ENCODE measurements around the gene GPR15LG.

The GPR15LG gene

DNA sequence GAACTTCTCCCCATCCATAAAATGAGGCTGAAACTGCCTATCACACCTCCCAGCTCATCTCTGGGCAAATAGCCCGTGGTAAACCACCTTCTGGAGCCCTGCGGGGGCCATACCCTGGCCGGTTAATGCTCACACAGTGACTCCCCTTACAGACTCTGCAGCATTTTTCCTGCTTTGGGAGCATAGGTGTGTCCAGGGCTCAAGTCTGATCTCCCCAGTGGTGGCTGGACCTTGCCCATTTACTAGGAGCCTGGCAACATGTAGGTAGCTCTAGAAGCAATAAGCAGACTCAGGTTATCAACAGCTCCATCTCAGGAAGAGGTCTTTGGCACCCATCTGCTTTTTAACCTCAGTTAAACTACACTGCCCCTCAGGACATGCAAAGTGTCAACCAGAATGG is 15.2 kb downstream of the GPR15LG start (continued):
- TF ChIP-seq, protein P1, sequence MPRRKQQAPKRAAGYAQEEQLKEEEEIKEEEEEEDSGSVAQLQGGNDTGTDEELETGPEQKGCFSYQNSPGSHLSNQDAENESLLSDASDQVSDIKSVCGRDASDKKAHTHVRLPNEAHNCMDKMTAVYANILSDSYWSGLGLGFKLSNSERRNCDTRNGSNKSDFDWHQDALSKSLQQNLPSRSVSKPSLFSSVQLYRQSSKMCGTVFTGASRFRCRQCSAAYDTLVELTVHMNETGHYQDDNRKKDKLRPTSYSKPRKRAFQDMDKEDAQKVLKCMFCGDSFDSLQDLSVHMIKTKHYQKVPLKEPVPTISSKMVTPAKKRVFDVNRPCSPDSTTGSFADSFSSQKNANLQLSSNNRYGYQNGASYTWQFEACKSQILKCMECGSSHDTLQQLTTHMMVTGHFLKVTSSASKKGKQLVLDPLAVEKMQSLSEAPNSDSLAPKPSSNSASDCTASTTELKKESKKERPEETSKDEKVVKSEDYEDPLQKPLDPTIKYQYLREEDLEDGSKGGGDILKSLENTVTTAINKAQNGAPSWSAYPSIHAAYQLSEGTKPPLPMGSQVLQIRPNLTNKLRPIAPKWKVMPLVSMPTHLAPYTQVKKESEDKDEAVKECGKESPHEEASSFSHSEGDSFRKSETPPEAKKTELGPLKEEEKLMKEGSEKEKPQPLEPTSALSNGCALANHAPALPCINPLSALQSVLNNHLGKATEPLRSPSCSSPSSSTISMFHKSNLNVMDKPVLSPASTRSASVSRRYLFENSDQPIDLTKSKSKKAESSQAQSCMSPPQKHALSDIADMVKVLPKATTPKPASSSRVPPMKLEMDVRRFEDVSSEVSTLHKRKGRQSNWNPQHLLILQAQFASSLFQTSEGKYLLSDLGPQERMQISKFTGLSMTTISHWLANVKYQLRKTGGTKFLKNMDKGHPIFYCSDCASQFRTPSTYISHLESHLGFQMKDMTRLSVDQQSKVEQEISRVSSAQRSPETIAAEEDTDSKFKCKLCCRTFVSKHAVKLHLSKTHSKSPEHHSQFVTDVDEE (CRISPR knock-in tag; IDR thresholded peaks at IDR 0.05): no peak
- TF ChIP-seq TOX (CRISPR knock-in tag; IDR thresholded peaks at IDR 0.05; ENCODE audit: borderline replicate concordance) (no peak), ISL1 (CRISPR knock-in tag; IDR thresholded peaks at IDR 0.05) (no peak), ZNF70 (CRISPR knock-in tag; IDR thresholded peaks at IDR 0.05) (no peak)

DNA sequence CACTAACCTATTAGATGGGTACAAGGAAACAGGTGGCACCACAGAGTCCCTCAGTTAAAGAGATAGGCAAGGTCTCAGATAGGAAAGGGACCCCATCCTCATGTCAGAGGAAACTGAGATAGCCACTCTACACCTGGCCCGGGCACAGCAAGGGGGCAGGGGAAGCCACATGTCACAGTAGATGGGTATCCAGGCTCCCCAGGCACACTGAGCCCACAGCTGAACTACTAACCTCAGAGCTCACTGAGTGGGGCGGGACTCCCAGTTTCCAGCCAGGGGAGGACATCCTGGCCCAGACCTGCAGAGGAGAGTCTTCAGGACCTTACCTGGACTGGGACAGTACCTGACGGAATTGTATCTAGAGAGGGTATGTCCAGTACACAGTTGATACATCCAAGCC is 17.0 kb downstream of the GPR15LG start:
- TF ChIP-seq RARB (CRISPR knock-in tag; IDR thresholded peaks at IDR 0.05): no peak
- no peak for TF ChIP-seq ZNF565 (CRISPR knock-in tag; conservative IDR thresholded peaks at IDR 0.05; ENCODE audit: low read depth)
- TF ChIP-seq, protein P2, sequence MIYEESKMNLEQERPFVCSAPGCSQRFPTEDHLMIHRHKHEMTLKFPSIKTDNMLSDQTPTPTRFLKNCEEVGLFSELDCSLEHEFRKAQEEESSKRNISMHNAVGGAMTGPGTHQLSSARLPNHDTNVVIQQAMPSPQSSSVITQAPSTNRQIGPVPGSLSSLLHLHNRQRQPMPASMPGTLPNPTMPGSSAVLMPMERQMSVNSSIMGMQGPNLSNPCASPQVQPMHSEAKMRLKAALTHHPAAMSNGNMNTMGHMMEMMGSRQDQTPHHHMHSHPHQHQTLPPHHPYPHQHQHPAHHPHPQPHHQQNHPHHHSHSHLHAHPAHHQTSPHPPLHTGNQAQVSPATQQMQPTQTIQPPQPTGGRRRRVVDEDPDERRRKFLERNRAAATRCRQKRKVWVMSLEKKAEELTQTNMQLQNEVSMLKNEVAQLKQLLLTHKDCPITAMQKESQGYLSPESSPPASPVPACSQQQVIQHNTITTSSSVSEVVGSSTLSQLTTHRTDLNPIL (CRISPR knock-in tag; IDR thresholded peaks at IDR 0.05; ENCODE audit: low read depth): no peak
- TF ChIP-seq ISL1 (CRISPR knock-in tag; IDR thresholded peaks at IDR 0.05): no peak
- TF ChIP-seq, protein P1 (CRISPR knock-in tag; IDR thresholded peaks at IDR 0.05): no peak
- no peak for TF ChIP-seq SNAI2 (CRISPR knock-in tag; IDR thresholded peaks at IDR 0.05)
- no peak for TF ChIP-seq ZFP30 (CRISPR knock-in tag; IDR thresholded peaks at IDR 0.05)
- no peak for ATAC-seq

DNA sequence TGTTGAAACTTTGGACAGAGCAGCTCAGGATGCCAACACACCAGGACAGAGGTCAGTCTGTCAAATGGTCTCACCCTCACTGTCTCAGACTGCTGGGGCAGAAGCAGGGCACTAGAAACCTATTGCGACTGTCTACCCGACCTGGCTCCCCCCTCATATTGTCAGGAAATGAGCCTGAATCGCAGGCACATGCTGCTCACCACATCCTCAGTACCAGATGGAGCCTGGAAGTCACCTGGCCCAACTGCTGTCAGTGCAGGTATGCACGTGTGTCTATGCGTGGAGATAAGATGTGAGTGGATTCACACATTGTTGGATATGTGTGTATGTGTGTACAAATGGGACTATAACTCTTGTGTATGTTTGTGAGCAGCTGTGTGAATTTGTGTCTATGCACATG is 17.5 kb downstream of the GPR15LG start:
- no peak for ATAC-seq
- no peak for TF ChIP-seq RARB (CRISPR knock-in tag; IDR thresholded peaks at IDR 0.05)
- TF ChIP-seq, protein P3, sequence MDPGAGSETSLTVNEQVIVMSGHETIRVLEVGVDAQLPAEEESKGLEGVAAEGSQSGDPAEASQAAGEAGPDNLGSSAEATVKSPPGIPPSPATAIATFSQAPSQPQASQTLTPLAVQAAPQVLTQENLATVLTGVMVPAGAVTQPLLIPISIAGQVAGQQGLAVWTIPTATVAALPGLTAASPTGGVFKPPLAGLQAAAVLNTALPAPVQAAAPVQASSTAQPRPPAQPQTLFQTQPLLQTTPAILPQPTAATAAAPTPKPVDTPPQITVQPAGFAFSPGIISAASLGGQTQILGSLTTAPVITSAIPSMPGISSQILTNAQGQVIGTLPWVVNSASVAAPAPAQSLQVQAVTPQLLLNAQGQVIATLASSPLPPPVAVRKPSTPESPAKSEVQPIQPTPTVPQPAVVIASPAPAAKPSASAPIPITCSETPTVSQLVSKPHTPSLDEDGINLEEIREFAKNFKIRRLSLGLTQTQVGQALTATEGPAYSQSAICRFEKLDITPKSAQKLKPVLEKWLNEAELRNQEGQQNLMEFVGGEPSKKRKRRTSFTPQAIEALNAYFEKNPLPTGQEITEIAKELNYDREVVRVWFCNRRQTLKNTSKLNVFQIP (CRISPR knock-in tag; IDR thresholded peaks at IDR 0.05; ENCODE audit: borderline replicate concordance, low read depth): no peak
- TF ChIP-seq GLIS3 (CRISPR knock-in tag; IDR thresholded peaks at IDR 0.05): no peak
- no peak for TF ChIP-seq ZNF8 (CRISPR knock-in tag; IDR thresholded peaks at IDR 0.05)
- no peak for TF ChIP-seq ZC3H10 (CRISPR knock-in tag; IDR thresholded peaks at IDR 0.05)
- TF ChIP-seq, protein P4, sequence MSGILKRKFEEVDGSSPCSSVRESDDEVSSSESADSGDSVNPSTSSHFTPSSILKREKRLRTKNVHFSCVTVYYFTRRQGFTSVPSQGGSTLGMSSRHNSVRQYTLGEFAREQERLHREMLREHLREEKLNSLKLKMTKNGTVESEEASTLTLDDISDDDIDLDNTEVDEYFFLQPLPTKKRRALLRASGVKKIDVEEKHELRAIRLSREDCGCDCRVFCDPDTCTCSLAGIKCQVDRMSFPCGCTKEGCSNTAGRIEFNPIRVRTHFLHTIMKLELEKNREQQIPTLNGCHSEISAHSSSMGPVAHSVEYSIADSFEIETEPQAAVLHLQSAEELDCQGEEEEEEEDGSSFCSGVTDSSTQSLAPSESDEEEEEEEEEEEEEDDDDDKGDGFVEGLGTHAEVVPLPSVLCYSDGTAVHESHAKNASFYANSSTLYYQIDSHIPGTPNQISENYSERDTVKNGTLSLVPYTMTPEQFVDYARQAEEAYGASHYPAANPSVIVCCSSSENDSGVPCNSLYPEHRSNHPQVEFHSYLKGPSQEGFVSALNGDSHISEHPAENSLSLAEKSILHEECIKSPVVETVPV (CRISPR knock-in tag; IDR thresholded peaks at IDR 0.05): no peak
- no peak for TF ChIP-seq TCF4 (CRISPR knock-in tag; IDR thresholded peaks at IDR 0.05; ENCODE audit: borderline replicate concordance)
- no peak for TF ChIP-seq ZNF70 (CRISPR knock-in tag; IDR thresholded peaks at IDR 0.05)
- no peak for TF ChIP-seq TOX (CRISPR knock-in tag; IDR thresholded peaks at IDR 0.05; ENCODE audit: borderline replicate concordance)
- no peak for TF ChIP-seq ZFP3 (CRISPR knock-in tag; IDR thresholded peaks at IDR 0.05)
- TF ChIP-seq ESRRG (CRISPR knock-in tag; IDR thresholded peaks at IDR 0.05): no peak
- TF ChIP-seq ZNF565 (CRISPR knock-in tag; conservative IDR thresholded peaks at IDR 0.05; ENCODE audit: low read depth): no peak
- TF ChIP-seq SNAI2 (CRISPR knock-in tag; IDR thresholded peaks at IDR 0.05): no peak
- no peak for TF ChIP-seq BACH2 (CRISPR knock-in tag; IDR thresholded peaks at IDR 0.05; ENCODE audit: borderline replicate concordance)
- TF ChIP-seq, protein P2 (CRISPR knock-in tag; IDR thresholded peaks at IDR 0.05; ENCODE audit: low read depth): no peak
- TF ChIP-seq, protein P5, sequence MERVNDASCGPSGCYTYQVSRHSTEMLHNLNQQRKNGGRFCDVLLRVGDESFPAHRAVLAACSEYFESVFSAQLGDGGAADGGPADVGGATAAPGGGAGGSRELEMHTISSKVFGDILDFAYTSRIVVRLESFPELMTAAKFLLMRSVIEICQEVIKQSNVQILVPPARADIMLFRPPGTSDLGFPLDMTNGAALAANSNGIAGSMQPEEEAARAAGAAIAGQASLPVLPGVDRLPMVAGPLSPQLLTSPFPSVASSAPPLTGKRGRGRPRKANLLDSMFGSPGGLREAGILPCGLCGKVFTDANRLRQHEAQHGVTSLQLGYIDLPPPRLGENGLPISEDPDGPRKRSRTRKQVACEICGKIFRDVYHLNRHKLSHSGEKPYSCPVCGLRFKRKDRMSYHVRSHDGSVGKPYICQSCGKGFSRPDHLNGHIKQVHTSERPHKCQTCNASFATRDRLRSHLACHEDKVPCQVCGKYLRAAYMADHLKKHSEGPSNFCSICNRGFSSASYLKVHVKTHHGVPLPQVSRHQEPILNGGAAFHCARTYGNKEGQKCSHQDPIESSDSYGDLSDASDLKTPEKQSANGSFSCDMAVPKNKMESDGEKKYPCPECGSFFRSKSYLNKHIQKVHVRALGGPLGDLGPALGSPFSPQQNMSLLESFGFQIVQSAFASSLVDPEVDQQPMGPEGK (CRISPR knock-in tag; IDR thresholded peaks at IDR 0.05; ENCODE audit: borderline replicate concordance): no peak
- TF ChIP-seq CSDC2 (CRISPR knock-in tag; IDR thresholded peaks at IDR 0.05): no peak
- no peak for TF ChIP-seq ARNTL (CRISPR knock-in tag; IDR thresholded peaks at IDR 0.05; ENCODE audit: borderline replicate concordance, low read depth)

Measured in SK-N-SH treated with all-trans-retinoic acid at 6 μM for 48 hours (cell line).